ENCODE results near the gene MYL9.
A peak's percentile ranks its signal among the peaks of the same experiment; 100 is the strongest.

Gene MYL9

GRCh38 chr20:36526521-36527011, 14.8 kb upstream of the MYL9 start:
- DNase-seq (ENCODE audit: low read depth, low spot score): no peak

- no peak for DNase-seq (ENCODE audit: low read depth, low spot score)
Measured at GRCh38 chr20:36527331-36528125, 13.8 kb upstream of the MYL9 start.

GRCh38 chr20:36528176-36528874, 13.0 kb upstream of the MYL9 start:
- no peak for DNase-seq (ENCODE audit: low read depth, low spot score)

- no peak for DNase-seq (ENCODE audit: low read depth, low spot score)
Measured at GRCh38 chr20:36528875-36529417, 12.4 kb upstream of the MYL9 start.

GRCh38 chr20:36532388-36532787, 8.9 kb upstream of the MYL9 start:
- no peak for DNase-seq (ENCODE audit: low read depth, low spot score)

GRCh38 chr20:36532822-36533221, 8.5 kb upstream of the MYL9 start:
- DNase-seq (ENCODE audit: low read depth, low spot score): no peak

GRCh38 chr20:36538026-36538722, 3.1 kb upstream of the MYL9 start:
- DNase-seq (ENCODE audit: low read depth, low spot score): peak; percentile 67

GRCh38 chr20:36540551-36541211, 638 bp upstream of the MYL9 start:
- DNase-seq (ENCODE audit: low read depth, low spot score): no peak

GRCh38 chr20:36541768-36542488, 609 bp downstream of the MYL9 start:
- DNase-seq (ENCODE audit: low read depth, low spot score): no peak

GRCh38 chr20:36542516-36543183, 1.3 kb downstream of the MYL9 start:
- no peak for DNase-seq (ENCODE audit: low read depth, low spot score)

- peak; percentile 39 for DNase-seq (ENCODE audit: low read depth, low spot score)
Measured at GRCh38 chr20:36543184-36544133, 2.1 kb downstream of the MYL9 start.

- DNase-seq (ENCODE audit: low read depth, low spot score): no peak
Measured at GRCh38 chr20:36544134-36545018, 3.1 kb downstream of the MYL9 start.

GRCh38 chr20:36546111-36546736, 4.9 kb downstream of the MYL9 start:
- DNase-seq (ENCODE audit: low read depth, low spot score): no peak

- DNase-seq (ENCODE audit: low read depth, low spot score): no peak
Measured at GRCh38 chr20:36547186-36548005, 6.1 kb downstream of the MYL9 start.

- DNase-seq (ENCODE audit: low read depth, low spot score): no peak
Measured at GRCh38 chr20:36548006-36548315, 6.6 kb downstream of the MYL9 start.

GRCh38 chr20:36548704-36549627, 7.6 kb downstream of the MYL9 start:
- no peak for DNase-seq (ENCODE audit: low read depth, low spot score)

Measured in smooth muscle cell of the brain vasculature (primary cell).